Activated CD8-positive, alpha-beta T cell treated with anti-CD3 and anti-CD28 coated beads for 36 hours (primary cell): ENCODE measurements around the gene ZFP62. TPM values are rescaled to one million over a fixed set of nuclear protein-coding genes. Genes with fewer than 3 reads are reported as not detected.
A peak's percentile ranks its signal among the peaks of the same experiment; 100 is the strongest.

Experiments
- ATAC-seq: fragments of 200-7000 bp; cut with Tn5 transposase; one replicate; pipeline ENCODE4 v1.10.0; 2021; ENCODE audit warnings: mild to moderate bottlenecking, moderate library complexity
- CTCF ChIA-PET: fragments of 350-600 bp; sonication (Branson Sonifier 250); formaldehyde crosslinking; loops from one replicate; lab custom pipeline; 2021; ENCODE audit warnings: antibody characterized with exemption; lab: Charles Lee
- POLR2A ChIA-PET: fragments of 350-600 bp; sonication (Branson Sonifier 250); formaldehyde crosslinking; loops from one replicate; lab custom pipeline; 2021; ENCODE audit warnings: antibody characterized with exemption; lab: Charles Lee
- DNase-seq: peaks from one replicate; pipeline ENCODE4 v3.0.0-alpha.2; 2020
- H3K27ac Mint-ChIP-seq: one replicate; pipeline ENCODE4 v1.8.0; 2021; ENCODE audit warnings: mild to moderate bottlenecking, mixed read lengths
- H3K27me3 Mint-ChIP-seq: one replicate; pipeline ENCODE4 v1.8.0; 2021; ENCODE audit warnings: mixed read lengths
- H3K36me3 Mint-ChIP-seq: one replicate; pipeline ENCODE4 v1.8.0; 2021; ENCODE audit warnings: low read depth, mixed read lengths
- H3K4me1 Mint-ChIP-seq: one replicate; pipeline ENCODE4 v1.8.0; 2021; ENCODE audit warnings: low read depth, mixed read lengths
- H3K4me3 Mint-ChIP-seq: one replicate; pipeline ENCODE4 v1.8.0; 2021; ENCODE audit warnings: mild to moderate bottlenecking, moderate library complexity, mixed read lengths
- H3K9me3 Mint-ChIP-seq: one replicate; pipeline ENCODE4 v1.8.0; 2021; ENCODE audit warnings: mixed read lengths
- intact Hi-C: fragments of 100-400 bp; cut with micrococcal nuclease; formaldehyde crosslinking; loops from one replicate; pipeline ENCODE4 v1.10.0; 2022
- total RNA-seq, 2 experiments: library from RNA; stranded (reverse); gene quantifications; one replicate each; pipeline ENCODE4 v1.2.3, GENCODE V29; 2021
- TF ChIP-seq, protein P1 (sequence below): fragments of 200-600 bp; IDR thresholded peaks from one replicate; pipeline ENCODE4 v1.8.0; 2022; ENCODE audit warnings: antibody characterized with exemption, mild to moderate bottlenecking

The ZFP62 gene
- total RNA-seq, 2 experiments from 2014 or later: 22.2 to 22.6 TPM

DNA sequence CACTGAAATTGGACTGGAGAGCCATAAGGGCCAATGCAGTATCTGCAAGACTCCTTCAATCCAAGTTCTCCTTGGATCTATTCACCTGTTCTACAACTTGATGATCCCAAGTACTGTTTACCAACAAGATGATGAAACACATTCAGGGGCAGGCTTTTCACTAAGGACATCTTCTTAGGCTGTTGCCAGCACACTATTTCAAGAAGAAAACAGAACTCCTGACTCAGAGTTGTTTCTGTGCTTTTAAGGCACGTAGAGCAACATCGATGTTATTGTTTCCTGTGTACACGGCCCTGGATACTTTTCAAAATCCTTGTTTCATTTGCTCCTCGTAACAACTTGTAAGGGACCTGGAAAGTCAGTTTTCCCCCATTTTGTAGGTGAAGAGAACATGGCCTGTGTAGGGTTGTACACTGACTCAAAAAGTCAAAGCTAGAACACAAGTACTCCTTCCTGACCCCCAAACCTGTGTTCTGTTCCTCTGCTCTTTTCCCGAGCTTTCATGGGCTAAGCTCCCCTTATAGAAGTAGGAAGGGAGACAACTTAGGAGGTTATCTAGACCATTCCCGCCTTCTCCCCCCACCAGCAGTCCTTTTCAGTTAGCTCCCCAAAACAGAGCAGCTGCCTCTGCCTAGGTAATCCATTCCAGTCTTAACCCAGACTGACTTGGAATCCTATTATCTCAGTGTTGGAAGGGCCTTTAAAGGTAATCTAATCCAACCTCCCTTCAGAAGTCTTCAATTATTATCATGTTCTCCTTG lies 53.2 kb downstream of the ZFP62 start:
- Mint-ChIP-seq H3K27ac (peak overlapping the region; percentile 99), H3K9me3 (no peaks in the 10 kb centered on the region), H3K4me1 (peaks cover 44% of the 10 kb centered on the region), H3K36me3 (peaks cover 54% of the 10 kb centered on the region), H3K27me3 (no peaks in the 10 kb centered on the region), H3K4me3 (peak overlapping the region; percentile 88)
- peak; percentile 1 for DNase-seq
- ChIA-PET POLR2A (interaction anchor here (1.2 to 10.0 kb wide), 2 partner anchors 10 to 24 kb away, joined by 3 to 87 read pairs; no protein-coding TSS in a partner anchor), CTCF (interaction anchor here (0.8 to 1.6 kb wide), 4 partner anchors 17 to 88 kb away, joined by 3 read pairs; no protein-coding TSS in a partner anchor)
- TF ChIP-seq, protein P1, sequence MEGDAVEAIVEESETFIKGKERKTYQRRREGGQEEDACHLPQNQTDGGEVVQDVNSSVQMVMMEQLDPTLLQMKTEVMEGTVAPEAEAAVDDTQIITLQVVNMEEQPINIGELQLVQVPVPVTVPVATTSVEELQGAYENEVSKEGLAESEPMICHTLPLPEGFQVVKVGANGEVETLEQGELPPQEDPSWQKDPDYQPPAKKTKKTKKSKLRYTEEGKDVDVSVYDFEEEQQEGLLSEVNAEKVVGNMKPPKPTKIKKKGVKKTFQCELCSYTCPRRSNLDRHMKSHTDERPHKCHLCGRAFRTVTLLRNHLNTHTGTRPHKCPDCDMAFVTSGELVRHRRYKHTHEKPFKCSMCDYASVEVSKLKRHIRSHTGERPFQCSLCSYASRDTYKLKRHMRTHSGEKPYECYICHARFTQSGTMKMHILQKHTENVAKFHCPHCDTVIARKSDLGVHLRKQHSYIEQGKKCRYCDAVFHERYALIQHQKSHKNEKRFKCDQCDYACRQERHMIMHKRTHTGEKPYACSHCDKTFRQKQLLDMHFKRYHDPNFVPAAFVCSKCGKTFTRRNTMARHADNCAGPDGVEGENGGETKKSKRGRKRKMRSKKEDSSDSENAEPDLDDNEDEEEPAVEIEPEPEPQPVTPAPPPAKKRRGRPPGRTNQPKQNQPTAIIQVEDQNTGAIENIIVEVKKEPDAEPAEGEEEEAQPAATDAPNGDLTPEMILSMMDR: no peak
- no peak for ATAC-seq
- intact Hi-C loops: no loop called here

DNA sequence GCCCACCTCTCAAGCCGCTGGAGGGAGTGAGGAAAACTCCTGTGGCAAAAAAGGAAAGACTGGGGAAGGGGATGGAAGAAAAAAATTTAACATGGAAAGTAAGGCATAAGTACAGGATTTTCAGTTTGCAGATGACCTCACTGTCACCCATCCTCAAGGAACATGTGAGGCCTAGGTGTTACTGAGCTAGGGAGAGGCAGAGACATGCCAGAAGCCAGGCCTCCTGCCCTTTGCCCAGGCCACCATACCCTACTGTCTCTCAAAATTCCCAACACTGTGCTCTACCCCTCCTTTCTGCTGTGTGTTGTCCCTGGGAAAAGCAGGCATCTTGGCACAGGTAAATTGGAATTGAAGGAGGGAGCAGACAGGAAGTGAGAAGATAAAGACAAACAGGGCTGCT lies 54.0 kb downstream of the ZFP62 start:
- Mint-ChIP-seq H3K4me1 (peaks cover 41% of the 10 kb centered on the region), H3K9me3 (no peaks in the 10 kb centered on the region), H3K27me3 (no peaks in the 10 kb centered on the region), H3K36me3 (peaks cover 54% of the 10 kb centered on the region), H3K27ac (peak overlapping the region; percentile 99), H3K4me3 (peak overlapping the region; percentile 88)
- TF ChIP-seq, protein P1: no peak
- DNase-seq: no peak
- no peak for ATAC-seq
- ChIA-PET CTCF (interaction anchor here (1.2 to 1.6 kb wide), 3 partner anchors 18 to 62 kb away, joined by 3 read pairs; no protein-coding TSS in a partner anchor), POLR2A (interaction anchor here (0.6 to 10.0 kb wide), 4 partner anchors 11 to 448 kb away, joined by 3 to 87 read pairs (median 4); no protein-coding TSS in a partner anchor)
- intact Hi-C loops: no loop called here

DNA sequence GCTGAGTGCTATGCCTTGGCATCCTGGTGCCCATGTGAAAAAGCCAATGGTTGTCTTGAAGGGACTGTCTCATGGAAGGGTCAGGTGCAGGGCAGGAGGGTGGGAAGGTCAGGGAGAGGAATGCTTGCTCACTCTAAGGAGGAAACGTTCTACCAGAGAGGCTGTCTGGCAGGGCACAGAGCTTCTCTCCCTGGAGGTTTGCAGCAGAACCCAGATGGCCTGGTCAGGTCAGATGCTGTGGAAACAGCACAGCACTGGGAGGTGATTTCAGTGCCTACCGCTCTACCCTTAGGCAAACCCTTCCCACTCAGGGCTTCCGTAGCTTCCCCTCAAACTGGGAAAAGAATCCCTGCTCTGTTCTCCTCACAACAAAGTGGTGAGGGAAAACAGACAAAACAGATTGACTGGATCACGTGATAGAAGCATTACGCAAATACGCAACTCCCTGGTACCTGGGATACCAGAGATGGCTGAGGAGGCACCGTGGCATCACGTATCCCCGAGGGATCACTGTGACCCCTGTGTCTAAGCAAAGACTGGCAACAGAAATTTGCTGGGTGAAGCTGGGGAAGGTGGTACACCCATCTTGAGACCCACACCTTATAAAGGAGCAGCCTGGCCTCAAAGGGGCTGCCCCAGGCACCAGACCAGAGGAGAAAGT lies 54.6 kb downstream of the ZFP62 start:
- DNase-seq: peak; percentile 16
- ChIA-PET CTCF (interaction anchor here (1.2 to 1.6 kb wide), 3 partner anchors 19 to 62 kb away, joined by 3 read pairs; no protein-coding TSS in a partner anchor), POLR2A (interaction anchor here (0.6 to 10.0 kb wide), 4 partner anchors 11 to 449 kb away, joined by 3 to 87 read pairs (median 4); no protein-coding TSS in a partner anchor)
- Mint-ChIP-seq H3K4me3 (peak overlapping the region; percentile 88), H3K27ac (peak overlapping the region; percentile 99), H3K27me3 (no peaks in the 10 kb centered on the region), H3K36me3 (peaks cover 59% of the 10 kb centered on the region), H3K9me3 (no peaks in the 10 kb centered on the region), H3K4me1 (peaks cover 40% of the 10 kb centered on the region)
- TF ChIP-seq, protein P1: no peak
- no peak for ATAC-seq
- intact Hi-C loops: no loop called here

DNA sequence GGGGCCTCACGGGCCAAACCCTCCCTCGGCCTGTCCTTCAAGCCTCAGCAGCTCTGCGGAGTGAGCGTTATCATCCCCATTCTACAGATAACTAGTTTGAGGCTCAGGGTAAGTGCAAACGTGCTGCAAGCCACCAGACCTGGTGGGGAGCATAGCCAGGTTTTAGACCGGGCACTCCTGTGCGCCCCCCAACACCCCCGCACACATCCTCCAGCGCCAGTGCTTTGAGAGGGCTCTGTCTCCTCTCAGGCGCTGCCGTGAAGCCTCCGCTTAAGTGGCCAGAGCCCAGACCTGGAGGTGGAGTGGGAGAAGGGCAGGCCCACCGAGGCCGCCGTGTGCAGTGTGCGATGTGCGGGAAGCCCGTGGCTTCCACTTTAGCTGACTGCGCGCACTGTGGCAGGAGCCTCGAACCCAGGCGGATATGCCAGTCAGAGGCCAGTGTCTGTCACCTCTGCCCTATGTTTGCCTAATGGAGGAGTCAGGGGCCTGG lies 56.9 kb downstream of the ZFP62 start:
- CTCF ChIA-PET: interaction anchor here (1.3 kb wide), 1 partner anchor 64 kb away, joined by 3 read pairs; no protein-coding TSS in a partner anchor
- H3K27me3 Mint-ChIP-seq: no peaks in the 10 kb centered on the region
- peak; percentile 55 for DNase-seq
- H3K4me3 Mint-ChIP-seq: peak overlapping the region; percentile 88
- H3K36me3 Mint-ChIP-seq: peaks cover 82% of the 10 kb centered on the region
- POLR2A ChIA-PET: interaction anchor here (0.6 to 2.4 kb wide), 3 partner anchors 9 to 26 kb away, joined by 3 to 24 read pairs (median 5); no protein-coding TSS in a partner anchor
- H3K27ac Mint-ChIP-seq: peak overlapping the region; percentile 99
- peak; percentile 13 for ATAC-seq
- intact Hi-C loops: loop anchor here (5.0 kb wide), 1 partner anchor 33 kb away; no protein-coding TSS in a partner anchor
- H3K9me3 Mint-ChIP-seq: no peaks in the 10 kb centered on the region
- TF ChIP-seq, protein P1: no peak
- H3K4me1 Mint-ChIP-seq: peaks cover 60% of the 10 kb centered on the region
